IMR-90 (cell line): Measurements from ENCODE around the gene PRR12. TPM values are rescaled to one million over a fixed set of nuclear protein-coding genes. Genes with fewer than 3 reads are reported as not detected.

Source experiments
- ATAC-seq: fragments of 200-7000 bp; cut with Tn5 transposase; 2 replicates; pipeline ENCODE4 v1.9.1; 2020; ENCODE audit warnings: low read depth, mild to moderate bottlenecking, moderate library complexity
- BruUV-seq: library from RNA; stranded (reverse); fragments of 400-500 nt; replicated peaks from 2 replicates; lab custom pipeline; 2021; lab: Mats Ljungman, UMichigan
- CTCF ChIA-PET: fragments of 300-600 bp; formaldehyde crosslinking; extraction: SDS; loops from one replicate; lab custom pipeline; 2021; ENCODE audit warnings: antibody characterized with exemption; lab: Yijun Ruan, JAX
- POLR2A ChIA-PET: fragments of 300-600 bp; sonication (Branson Sonifier 250); formaldehyde crosslinking; loops from one replicate; lab custom pipeline; 2022; ENCODE audit warnings: antibody characterized with exemption; ENCODE audit not compliant: unreplicated experiment; lab: Charles Lee
- DNase-seq: peaks from one replicate; pipeline ENCODE4 v3.0.0; 2013
- H2AFZ ChIP-seq: replicated peaks from 2 replicates; pipeline ENCODE3; 2013; ENCODE audit warnings: low read length, mild to moderate bottlenecking; ENCODE audit not compliant: poor library complexity
- H2AK5ac ChIP-seq: 2 replicates; pipeline ENCODE4 v1.6.1; 2013; ENCODE audit warnings: low read depth, low read length, inconsistent platforms
- H2AK9ac ChIP-seq: replicated peaks from 2 replicates; pipeline ENCODE3; 2013; ENCODE audit warnings: mild to moderate bottlenecking, low read depth, low read length, moderate library complexity; ENCODE audit not compliant: poor library complexity
- H2BK120ac ChIP-seq: 2 replicates; pipeline ENCODE4 v1.6.1; 2013; ENCODE audit warnings: low read depth, low read length, inconsistent platforms
- H2BK15ac ChIP-seq: 3 replicates; pipeline ENCODE4 v1.6.1; 2013; ENCODE audit warnings: low read depth, low read length, inconsistent platforms
- H2BK20ac ChIP-seq: 2 replicates; pipeline ENCODE4 v1.6.1; 2013; ENCODE audit warnings: low read depth, mild to moderate bottlenecking, inconsistent platforms, low read length, moderate library complexity
- H2BK5ac ChIP-seq: 2 replicates; pipeline ENCODE4 v1.6.1; 2013; ENCODE audit warnings: mild to moderate bottlenecking, low read depth, low read length, inconsistent platforms; ENCODE audit not compliant: poor library complexity, severe bottlenecking
- H3K14ac ChIP-seq: replicated peaks from 2 replicates; pipeline ENCODE4 v1.6.1; 2013; ENCODE audit warnings: low read depth, low read length, inconsistent platforms
- H3K18ac ChIP-seq: 2 replicates; pipeline ENCODE4 v1.6.1; 2013; ENCODE audit warnings: low read depth, low read length, control low read depth
- H3K23ac ChIP-seq: 2 replicates; pipeline ENCODE4 v1.6.1; 2013; ENCODE audit warnings: low read depth, low read length, inconsistent platforms
- H3K27ac ChIP-seq: 2 replicates; pipeline ENCODE4 v1.5.1; 2013; ENCODE audit warnings: mild to moderate bottlenecking, control low read depth, low read length; ENCODE audit not compliant: insufficient read depth
- H3K27me3 ChIP-seq: 2 replicates; pipeline ENCODE4 v1.6.1; 2013; ENCODE audit warnings: low read length; ENCODE audit not compliant: control insufficient read depth, insufficient read depth
- H3K36me3 ChIP-seq: 2 replicates; pipeline ENCODE4 v1.6.1; 2013; ENCODE audit warnings: low read length, mixed read lengths; ENCODE audit not compliant: control insufficient read depth, insufficient read depth
- H3K4ac ChIP-seq: 2 replicates; pipeline ENCODE4 v1.6.1; 2013; ENCODE audit warnings: low read depth, low read length, inconsistent platforms
- H3K4me1 ChIP-seq: 2 replicates; pipeline ENCODE4 v1.6.1; 2013; ENCODE audit warnings: low read length, mixed read lengths; ENCODE audit not compliant: control insufficient read depth, insufficient read depth
- H3K4me2 ChIP-seq: 2 replicates; pipeline ENCODE4 v1.6.1; 2013; ENCODE audit warnings: low read depth, mild to moderate bottlenecking, control low read depth, low read length, moderate library complexity
- H3K4me3 ChIP-seq: 2 replicates; pipeline ENCODE4 v1.5.1; 2013; ENCODE audit warnings: low read depth, mild to moderate bottlenecking, control low read depth, low read length, moderate library complexity; ENCODE audit not compliant: insufficient read depth
- H3K56ac ChIP-seq: 2 replicates; pipeline ENCODE4 v1.6.1; 2013; ENCODE audit warnings: low read length, inconsistent platforms; ENCODE audit not compliant: insufficient read depth; ENCODE audit errors: extremely low read depth
- H3K79me1 ChIP-seq, 2 experiments: 2 replicates each; pipeline ENCODE4 v1.6.1; 2013; ENCODE audit warnings: low read length in 2 of 2, inconsistent platforms in 1 of 2, low read depth in 1 of 2
- H3K9ac ChIP-seq: 2 replicates; pipeline ENCODE4 v1.6.1; 2013; ENCODE audit warnings: low read depth, low read length, control low read depth
- H3K9me1 ChIP-seq: 2 replicates; pipeline ENCODE4 v1.6.1; 2013; ENCODE audit warnings: low read length, inconsistent platforms; ENCODE audit not compliant: insufficient read depth
- H3K9me3 ChIP-seq: 2 replicates; pipeline ENCODE4 v1.6.1; 2013; ENCODE audit warnings: low read length; ENCODE audit not compliant: control insufficient read depth, insufficient read depth
- H4K20me1 ChIP-seq: 2 replicates; pipeline ENCODE4 v1.6.1; 2013; ENCODE audit warnings: low read length, inconsistent platforms; ENCODE audit not compliant: insufficient read depth
- H4K5ac ChIP-seq: 2 replicates; pipeline ENCODE4 v1.6.1; 2013; ENCODE audit warnings: mild to moderate bottlenecking, low read depth, low read length, control low read depth
- H4K8ac ChIP-seq, 2 experiments: 2 replicates each; pipeline ENCODE4 v1.6.1; 2013; ENCODE audit warnings: low read depth in 2 of 2, low read length in 2 of 2, control low read depth in 1 of 2, inconsistent platforms in 1 of 2
- H4K91ac ChIP-seq: 2 replicates; pipeline ENCODE4 v1.6.1; 2013; ENCODE audit warnings: low read depth, low read length, inconsistent platforms; ENCODE audit not compliant: insufficient read depth
- BHLHE40 ChIP-seq: fragments of 150-350 bp; IDR thresholded peaks from 2 replicates; pipeline ENCODE4 v1.6.1; 2016; ENCODE audit warnings: mild to moderate bottlenecking, low read depth, low read length
- CEBPB ChIP-seq: IDR thresholded peaks from 2 replicates; pipeline ENCODE4 v1.6.1; 2012; ENCODE audit warnings: low read depth, low read length, improper control_type of control experiment
- CTCF ChIP-seq: conservative IDR thresholded peaks from 2 replicates; pipeline ENCODE4 v1.5.1; 2012; ENCODE audit warnings: mild to moderate bottlenecking, low read depth, low read length, improper control_type of control experiment
- ELK1 ChIP-seq: fragments of 150-350 bp; IDR thresholded peaks from 2 replicates; pipeline ENCODE4 v1.6.1; 2016; ENCODE audit warnings: low read depth, mild to moderate bottlenecking, low read length, moderate library complexity, borderline replicate concordance
- FOS ChIP-seq: fragments of 150-350 bp; IDR thresholded peaks from 2 replicates; pipeline ENCODE4 v1.6.1; 2016; ENCODE audit warnings: low read depth, low read length
- MXI1 ChIP-seq: IDR thresholded peaks from 2 replicates; pipeline ENCODE4 v1.6.1; 2012; ENCODE audit warnings: low read depth, mild to moderate bottlenecking, low read length, moderate library complexity, borderline replicate concordance
- NFE2L2 ChIP-seq: fragments of 150-350 bp; IDR thresholded peaks from 2 replicates; pipeline ENCODE4 v1.6.1; 2016; ENCODE audit warnings: low read depth, mild to moderate bottlenecking, low read length
- RAD21 ChIP-seq: IDR thresholded peaks from 2 replicates; pipeline ENCODE4 v1.6.1; 2012; ENCODE audit warnings: low read length, improper control_type of control experiment
- RCOR1 ChIP-seq: IDR thresholded peaks from 2 replicates; pipeline ENCODE4 v1.6.1; 2012; ENCODE audit warnings: mild to moderate bottlenecking, low read length, improper control_type of control experiment; ENCODE audit not compliant: insufficient replicate concordance
- RFX5 ChIP-seq: IDR thresholded peaks from 2 replicates; pipeline ENCODE4 v1.8.0; 2012; ENCODE audit warnings: low read depth, mild to moderate bottlenecking, low read length, moderate library complexity
- SMC3 ChIP-seq: fragments of 150-350 bp; IDR thresholded peaks from 2 replicates; pipeline ENCODE4 v1.6.1; 2016; ENCODE audit warnings: low read depth, mild to moderate bottlenecking, antibody characterized with exemption, low read length, moderate library complexity
- WGBS, 2 experiments: methylation state at CpG; one replicate each; pipeline versions ENCODE4 v1.1.5 to v1.1.7; 2013; ENCODE audit warnings: missing lambda C conversion rate in 2 of 2; ENCODE audit not compliant: insufficient read length in 1 of 2; ENCODE audit errors: extremely low coverage in 2 of 2; 5-methylcytosine and 5-hydroxymethylcytosine counted together
- dilution Hi-C: fragments of 300-500 bp; cut with HindIII; formaldehyde crosslinking; loops from one replicate; pipeline ENCODE4 v1.14.3; 2018; ENCODE audit warnings: low sequenced_read_pairs; ENCODE audit not compliant: unreplicated experiment
- in situ Hi-C: fragments of 300-500 bp; cut with MboI; formaldehyde crosslinking; loops from 3 replicates; pipeline ENCODE4 v1.14.3; 2019; ENCODE audit warnings: low sequenced_read_pairs, inconsistent platforms, mixed read lengths
- intact Hi-C: fragments of 100-400 bp; cut with micrococcal nuclease; formaldehyde crosslinking; loops from 2 replicates; pipeline ENCODE4 v1.10.0; 2022
- polyA plus RNA-seq, 3 experiments: library from polyadenylated mRNA; depleted of rRNA; stranded (reverse); fragments of >200 nt; gene quantifications; 2 replicates each; pipeline ENCODE4 v1.2.3, GENCODE V29; 2012; ENCODE audit warnings: low replicate concordance in 1 of 3
- total RNA-seq: library from RNA; depleted of rRNA; stranded (reverse); fragments of >200 nt; gene quantifications from 2 replicates; pipeline ENCODE4 v1.2.3, GENCODE V29; 2012

The PRR12 gene
- total and polyA plus RNA-seq, 2 of the 4 experiments (the other 2 are of a cell fraction) = 0.36 to 4.1 TPM

- TF ChIP-seq FOS = no peak
Observed at GRCh38 chr19:49588365-49589122, 2.4 kb upstream of the PRR12 start (continued).

- Histone ChIP-seq H2AK9ac (peak overlapping the region; percentile 44), H3K4me1 (peaks cover 7% of the 10 kb centered on the region; the same call in 1 of the 2 replicates), H3K27me3 (no peaks in the 10 kb centered on the region), H3K36me3 (peaks cover 7% of the 10 kb centered on the region), H3K9me1 (no peaks in the 10 kb centered on the region), H2AK5ac (peak overlapping the region; percentile 48; the same call in 1 of the 2 replicates), H3K56ac (no peak overlapping the region), H2BK5ac (no peak overlapping the region), H3K14ac (no peak overlapping the region), H3K23ac (no peak overlapping the region), H3K18ac (no peak overlapping the region), H2BK20ac (peak overlapping the region; percentile 9; the same call in 1 of the 2 replicates), H3K4me2 (no peak overlapping the region), H4K8ac (peak overlapping the region in 1 of 2 experiments; percentile 54; a peak in 1 of 4 replicates), H3K9ac (no peak overlapping the region), H2AFZ (peak overlapping the region; percentile 74), H4K5ac (peak overlapping the region; percentile 51; the same call in 1 of the 2 replicates), H3K9me3 (no peaks in the 10 kb centered on the region), H2BK120ac (no peak overlapping the region), H3K4me3 (no peak overlapping the region), H3K79me1 (peaks cover 6 to 27% of the 10 kb centered on the region in 2 experiments; a peak in 3 of 4 replicates), H4K20me1 (peaks cover 25% of the 10 kb centered on the region), H4K91ac (no peak overlapping the region), H3K27ac (no peak overlapping the region), H2BK15ac (no peak overlapping the region), H3K4ac (no peak overlapping the region)
- ATAC-seq (no peak), DNase-seq (no peak)
- in situ Hi-C loops (no loop called here), dilution Hi-C loops (no loop called here), intact Hi-C loops (no loop called here)
- TF ChIP-seq BHLHE40 (no peak), SMC3 (no peak), RAD21 (no peak), MXI1 (no peak), CEBPB (no peak), ELK1 (no peak), RCOR1 (no peak), NFE2L2 (no peak), RFX5 (no peak), CTCF (no peak)
- 67% methylated on average over 1 of the region's 5 CpGs; no CpG with 5 or more reads in 1 of the 2 experiments for WGBS, 2 experiments
- BruUV-seq = no TSS peak
- ChIA-PET CTCF (interaction anchor here (2.1 kb wide), 1 partner anchor 19 kb away, joined by 7 read pairs; no protein-coding TSS in a partner anchor), POLR2A (no interaction called here)
Observed at GRCh38 chr19:49589502-49589905, 1.5 kb upstream of the PRR12 start.
